GM12892 (cell line): ENCODE measurements around the gene HPRT1.

Experiments
- POLR2A ChIP-seq: IDR thresholded peaks from 2 replicates; pipeline ENCODE4 v1.6.1; 2011; ENCODE audit warnings: low read depth, low read length, control low read depth
- POLR2AphosphoS5 ChIP-seq: IDR thresholded peaks from 2 replicates; pipeline ENCODE4 v1.6.1; 2011; ENCODE audit warnings: low read depth, low read length, control low read depth
- TAF1 ChIP-seq: IDR thresholded peaks from 2 replicates; pipeline ENCODE4 v1.6.1; 2011; ENCODE audit warnings: low read depth, mild to moderate bottlenecking, control low read depth, low read length, borderline replicate concordance

DNA sequence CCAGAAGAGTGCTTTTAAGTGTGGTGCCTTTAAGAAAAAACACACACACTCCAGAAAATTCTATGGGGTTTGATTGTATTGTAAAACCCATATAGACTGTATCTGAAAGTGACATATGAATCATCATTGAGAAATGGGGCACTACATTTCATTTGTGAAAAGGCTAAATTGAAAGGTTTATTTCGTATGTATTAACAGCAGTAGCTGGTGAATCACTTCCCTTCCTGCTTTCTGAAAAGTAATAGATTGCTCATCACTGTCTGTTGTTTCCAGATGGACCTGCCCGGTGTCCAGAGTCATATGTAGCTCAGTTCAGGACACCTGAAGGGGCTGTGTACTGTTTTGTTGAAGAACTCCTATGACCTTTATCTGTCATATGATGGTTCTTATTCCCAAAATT lies 28.1 kb upstream of the HPRT1 start:
- TF ChIP-seq POLR2AphosphoS5 (no peak), POLR2A (no peak), TAF1 (no peak)
